ENCODE data around the gene FTH1.

FTH1 gene

DNA sequence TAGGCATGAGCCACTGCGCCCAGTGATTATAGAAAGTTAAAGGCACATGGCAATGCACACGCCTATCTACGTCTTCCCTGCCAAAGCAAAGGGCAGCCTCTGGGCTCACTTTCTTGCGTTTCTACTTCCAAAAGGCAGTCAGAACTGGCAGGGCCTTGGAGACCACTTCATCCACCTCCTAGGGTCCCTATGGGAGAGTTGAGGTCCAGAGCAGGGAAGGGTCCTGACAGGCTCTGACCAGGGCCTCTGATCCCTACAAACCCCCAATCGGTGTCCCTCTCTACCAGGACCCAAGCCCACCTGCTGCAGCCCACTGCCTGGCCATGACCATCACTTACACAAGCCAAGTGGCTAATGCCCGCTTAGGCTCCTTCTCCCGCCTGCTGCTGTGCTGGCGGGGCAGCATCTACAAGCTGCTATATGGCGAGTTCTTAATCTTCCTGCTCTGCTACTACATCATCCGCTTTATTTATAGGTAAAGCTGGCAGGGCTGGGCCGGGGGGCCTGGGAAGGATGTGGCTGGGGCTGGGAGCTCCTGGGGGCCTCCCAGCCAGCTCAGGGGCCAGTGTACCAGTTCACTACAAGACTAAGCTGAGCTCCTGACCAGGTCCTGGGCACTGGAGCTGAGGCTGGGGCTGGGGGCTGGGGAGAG, 15.8 kb downstream of the FTH1 start:
- in situ Hi-C loops (cut with HindIII; ENCODE audit: low sequenced_read_pairs), result no loop called here

- in situ Hi-C loops (cut with HindIII; ENCODE audit: low sequenced_read_pairs), result no loop called here
Observed at GRCh38 chr11:61950035-61950547, 17.3 kb downstream of the FTH1 start, which contains the start of gene BEST1. Gene BEST1 (plus strand): TSS chr11:61950351. CDS start chr11:61951807, 1,456 bp downstream.

GRCh38 chr11:61949169-61950034, 18.0 kb downstream of the FTH1 start:
- in situ Hi-C loops (cut with HindIII; ENCODE audit: low sequenced_read_pairs), result no loop called here

GRCh38 chr11:61948505-61948904, 18.9 kb downstream of the FTH1 start:
- in situ Hi-C loops (cut with HindIII; ENCODE audit: low sequenced_read_pairs), result no loop called here

DNA sequence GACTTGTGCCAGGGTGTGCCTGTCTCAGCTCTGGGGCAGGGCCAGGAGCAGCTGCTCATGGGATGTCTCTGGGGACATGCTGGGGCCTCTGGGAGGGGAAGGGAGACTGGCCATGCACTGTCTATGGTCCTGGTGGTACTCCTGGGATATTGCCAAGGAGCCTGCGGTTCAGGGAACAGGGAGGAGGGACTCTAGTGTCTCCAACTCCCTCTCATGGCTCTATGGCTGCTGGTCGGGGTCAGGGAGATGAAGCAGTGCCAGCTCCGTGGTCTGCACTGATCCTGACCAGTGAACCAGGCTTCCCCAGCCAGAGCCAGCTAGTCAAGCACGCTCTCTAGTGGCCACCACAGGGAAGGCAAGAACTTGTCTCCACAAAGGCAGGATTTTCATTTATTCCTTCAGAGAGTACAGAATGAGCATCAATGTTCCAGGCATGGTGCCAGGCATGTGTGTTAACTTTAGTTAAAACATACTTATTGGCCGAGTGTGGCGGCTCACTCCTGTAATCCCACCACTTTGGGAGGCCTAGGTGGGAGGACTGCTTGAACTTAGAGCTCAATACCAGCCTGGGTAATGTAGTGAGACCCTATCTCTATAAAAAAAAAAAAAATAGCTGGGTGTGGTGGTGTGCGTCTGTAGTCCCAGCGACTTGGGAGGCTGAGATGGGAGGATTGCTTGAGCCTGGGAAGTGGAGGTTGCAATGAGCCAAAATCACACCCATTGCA, 19.8 kb downstream of the FTH1 start:
- in situ Hi-C loops (cut with HindIII; ENCODE audit: low sequenced_read_pairs), result no loop called here

- in situ Hi-C loops (cut with HindIII; ENCODE audit: low sequenced_read_pairs), result no loop called here
Observed at GRCh38 chr11:61946894-61947293, 20.5 kb downstream of the FTH1 start.

DNA sequence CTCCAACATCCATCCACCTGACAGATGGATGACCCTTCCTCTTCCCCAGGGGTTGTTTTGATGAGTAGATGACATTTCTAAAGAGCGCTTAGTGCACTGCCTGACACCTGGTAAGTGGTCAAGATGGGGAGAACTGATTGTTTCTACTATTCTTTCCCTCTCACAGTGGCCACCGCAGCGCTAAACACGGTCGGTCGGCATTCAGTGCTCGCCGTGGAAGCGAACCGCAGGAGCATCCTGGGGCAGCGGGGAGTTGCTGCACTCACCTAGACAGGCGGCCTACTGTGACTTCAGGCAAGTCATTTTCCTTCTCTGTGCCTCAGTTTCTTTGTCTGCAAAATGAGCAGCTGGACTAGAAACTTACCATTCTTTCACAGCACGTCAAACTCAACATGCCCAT, 22.2 kb downstream of the FTH1 start:
- in situ Hi-C loops (cut with HindIII; ENCODE audit: low sequenced_read_pairs), result no loop called here

DNA sequence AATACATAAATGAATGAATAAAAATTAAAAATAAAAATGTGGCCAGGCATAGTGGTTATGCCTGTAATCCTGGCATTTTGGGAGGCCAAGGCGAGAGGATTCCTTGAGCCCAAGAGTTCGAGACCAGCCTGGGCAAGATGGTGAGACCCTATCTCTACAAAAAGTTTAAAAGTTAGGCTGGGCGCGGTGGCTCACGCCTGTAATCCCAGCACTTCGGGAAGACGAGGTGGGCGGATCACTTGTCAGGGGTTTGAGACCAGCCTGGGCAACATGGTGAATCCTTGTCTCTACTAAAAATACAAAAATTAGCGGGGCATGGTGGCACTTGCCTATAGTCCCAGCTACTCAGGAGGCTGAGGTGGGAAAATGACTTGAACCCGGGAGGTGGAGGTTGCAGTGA, 27.0 kb downstream of the FTH1 start:
- in situ Hi-C loops (cut with HindIII; ENCODE audit: low sequenced_read_pairs), result no loop called here

- in situ Hi-C loops (cut with HindIII; ENCODE audit: low sequenced_read_pairs), result no loop called here
Observed at GRCh38 chr11:61935861-61936260, 31.6 kb downstream of the FTH1 start.

DNA sequence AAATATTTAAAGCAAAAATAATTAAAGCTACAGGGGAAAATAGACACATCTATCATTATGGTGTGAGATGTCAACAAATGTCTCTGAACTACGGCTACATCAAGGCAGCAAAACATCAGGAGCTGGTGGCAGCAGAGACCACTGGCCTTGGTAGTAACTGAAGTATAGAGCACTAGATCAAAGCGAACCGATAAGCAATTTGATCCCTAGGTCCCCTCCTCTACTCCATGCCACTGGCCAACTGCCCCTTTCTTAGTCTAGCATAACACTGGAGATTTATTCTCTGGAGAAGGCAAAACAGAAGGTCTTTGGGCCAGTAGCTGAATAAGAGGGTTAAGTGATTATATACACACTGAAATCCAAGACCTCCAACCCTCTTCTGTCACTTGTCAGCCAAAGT, 36.5 kb downstream of the FTH1 start:
- in situ Hi-C loops (cut with HindIII; ENCODE audit: low sequenced_read_pairs), result no loop called here

GRCh38 chr11:61928606-61929005, 38.8 kb downstream of the FTH1 start:
- in situ Hi-C loops (cut with HindIII; ENCODE audit: low sequenced_read_pairs), result loop anchor here (10.0 kb wide), 1 partner anchor 176 kb away; no protein-coding TSS in a partner anchor

- in situ Hi-C loops (cut with HindIII; ENCODE audit: low sequenced_read_pairs), result loop anchor here (10.0 kb wide), 1 partner anchor 177 kb away; no protein-coding TSS in a partner anchor
Observed at GRCh38 chr11:61927501-61927900, 39.9 kb downstream of the FTH1 start.

DNA sequence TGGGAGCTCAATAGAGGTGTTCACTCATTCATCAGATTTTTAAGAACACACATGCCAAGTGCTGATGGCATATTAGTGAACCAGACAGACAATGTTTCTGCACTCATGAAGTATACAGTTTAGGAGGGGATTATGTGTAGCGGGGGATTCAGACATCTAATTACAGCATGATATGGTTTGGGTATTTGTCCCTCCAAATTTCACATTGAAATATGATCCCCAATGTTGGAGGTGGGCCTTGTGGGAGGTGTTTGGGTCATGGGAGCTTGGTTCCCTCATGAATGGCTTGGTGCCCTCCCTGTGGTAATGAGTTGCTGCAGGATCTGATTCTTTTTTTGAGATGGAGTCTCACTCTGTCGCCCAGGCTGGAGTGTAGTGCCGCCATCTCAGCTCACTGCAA, 41.2 kb downstream of the FTH1 start:
- in situ Hi-C loops (cut with HindIII; ENCODE audit: low sequenced_read_pairs), result loop anchor here (10.0 kb wide), 1 partner anchor 179 kb away; no protein-coding TSS in a partner anchor

DNA sequence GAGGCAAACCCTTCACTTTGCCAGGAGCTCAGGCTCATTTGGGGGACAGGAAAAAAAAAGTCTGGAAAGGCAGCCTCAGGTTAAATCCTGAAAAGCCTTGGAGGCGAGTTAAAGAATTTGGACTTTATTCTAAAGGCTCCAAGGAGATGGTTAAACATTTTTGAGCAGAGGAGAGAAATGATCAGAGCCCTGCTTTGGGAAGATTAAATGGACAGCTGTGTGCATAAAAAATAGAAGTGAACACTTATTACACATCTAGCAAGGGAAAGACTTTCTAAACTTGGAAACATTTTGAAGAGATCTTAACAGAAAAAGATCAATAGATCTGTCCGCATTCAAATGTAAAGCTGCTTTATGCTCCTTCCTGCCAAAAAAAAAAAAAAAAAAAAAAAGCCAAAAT, 41.7 kb downstream of the FTH1 start:
- in situ Hi-C loops (cut with HindIII; ENCODE audit: low sequenced_read_pairs), result loop anchor here (10.0 kb wide), 1 partner anchor 179 kb away; no protein-coding TSS in a partner anchor

- in situ Hi-C loops (cut with HindIII; ENCODE audit: low sequenced_read_pairs), result loop anchor here (10.0 to 25.0 kb wide), 2 partner anchors 138 to 181 kb away; no protein-coding TSS in a partner anchor
Observed at GRCh38 chr11:61924064-61924455, 43.4 kb downstream of the FTH1 start.

GRCh38 chr11:61923166-61924063, 44.0 kb downstream of the FTH1 start:
- in situ Hi-C loops (cut with HindIII; ENCODE audit: low sequenced_read_pairs), result loop anchor here (10.0 to 25.0 kb wide), 2 partner anchors 139 to 181 kb away; no protein-coding TSS in a partner anchor

DNA sequence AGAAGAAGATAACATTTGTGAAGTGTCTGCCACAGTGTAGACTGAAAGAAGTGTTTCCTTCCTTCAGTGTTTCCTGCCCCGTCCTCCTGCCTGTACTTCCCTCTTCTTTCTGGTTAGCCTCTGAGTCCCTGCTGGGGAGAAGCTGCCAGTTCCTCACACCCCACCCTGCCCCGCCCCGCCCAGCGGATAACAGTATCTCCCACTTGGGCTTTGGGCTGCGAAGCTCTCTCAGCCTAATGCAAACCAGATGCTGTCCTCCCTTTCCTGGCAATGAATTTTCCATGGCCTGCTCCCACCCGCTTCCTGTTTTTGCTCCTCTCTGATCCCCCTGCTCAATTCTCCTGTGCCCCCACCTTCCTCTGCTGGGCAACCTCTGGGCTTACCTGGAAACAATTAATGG, 44.9 kb downstream of the FTH1 start:
- in situ Hi-C loops (cut with HindIII; ENCODE audit: low sequenced_read_pairs), result loop anchor here (10.0 to 25.0 kb wide), 2 partner anchors 140 to 182 kb away; no protein-coding TSS in a partner anchor

- in situ Hi-C loops (cut with HindIII; ENCODE audit: low sequenced_read_pairs), result loop anchor here (10.0 to 25.0 kb wide), 2 partner anchors 141 to 183 kb away; no protein-coding TSS in a partner anchor
Observed at GRCh38 chr11:61921446-61921845, 46.0 kb downstream of the FTH1 start.
